Neural cell (in vitro differentiated cells): Measurements from ENCODE around the gene MOV10L1.

ENCODE experiments used
- EP300 ChIP-seq: fragments of 450-650 bp; conservative IDR thresholded peaks from 2 replicates; pipeline ENCODE4 v1.6.1; 2014; ENCODE audit warnings: antibody characterized with exemption, mild to moderate bottlenecking, moderate library complexity; ENCODE audit not compliant: poor library complexity, severe bottlenecking
- EZH2 ChIP-seq: fragments of 200-600, 300-800 bp; shearing (Covaris generic), sonication (generic); IDR thresholded peaks from 2 replicates; pipeline ENCODE4 v1.6.1; 2014; ENCODE audit warnings: antibody characterized with exemption, low read length, borderline replicate concordance, mild to moderate bottlenecking; ENCODE audit not compliant: insufficient read depth, poor library complexity, severe bottlenecking
- RAD21 ChIP-seq: fragments of 450-650 bp; conservative IDR thresholded peaks from 2 replicates; pipeline ENCODE4 v1.6.1; 2014; ENCODE audit warnings: antibody characterized with exemption, mild to moderate bottlenecking, moderate library complexity
- REST ChIP-seq: IDR thresholded peaks from 2 replicates; pipeline ENCODE4 v1.6.1; 2012; ENCODE audit warnings: borderline replicate concordance
- SMC3 ChIP-seq: fragments of 450-650 bp; conservative IDR thresholded peaks from 2 replicates; pipeline ENCODE4 v1.6.1; 2014; ENCODE audit warnings: antibody characterized with exemption, mild to moderate bottlenecking, moderate library complexity; ENCODE audit not compliant: poor library complexity
- TF ChIP-seq, protein P1 (sequence below): fragments of 450-650 bp; IDR thresholded peaks from 2 replicates; pipeline ENCODE4 v1.5.1; 2014; ENCODE audit warnings: antibody characterized with exemption, mild to moderate bottlenecking, moderate library complexity; ENCODE audit not compliant: poor library complexity, severe bottlenecking

- TF ChIP-seq SMC3 = no peak
- TF ChIP-seq EP300 = no peak
- no peak for TF ChIP-seq EZH2
- no peak for TF ChIP-seq RAD21
- TF ChIP-seq, protein P1, sequence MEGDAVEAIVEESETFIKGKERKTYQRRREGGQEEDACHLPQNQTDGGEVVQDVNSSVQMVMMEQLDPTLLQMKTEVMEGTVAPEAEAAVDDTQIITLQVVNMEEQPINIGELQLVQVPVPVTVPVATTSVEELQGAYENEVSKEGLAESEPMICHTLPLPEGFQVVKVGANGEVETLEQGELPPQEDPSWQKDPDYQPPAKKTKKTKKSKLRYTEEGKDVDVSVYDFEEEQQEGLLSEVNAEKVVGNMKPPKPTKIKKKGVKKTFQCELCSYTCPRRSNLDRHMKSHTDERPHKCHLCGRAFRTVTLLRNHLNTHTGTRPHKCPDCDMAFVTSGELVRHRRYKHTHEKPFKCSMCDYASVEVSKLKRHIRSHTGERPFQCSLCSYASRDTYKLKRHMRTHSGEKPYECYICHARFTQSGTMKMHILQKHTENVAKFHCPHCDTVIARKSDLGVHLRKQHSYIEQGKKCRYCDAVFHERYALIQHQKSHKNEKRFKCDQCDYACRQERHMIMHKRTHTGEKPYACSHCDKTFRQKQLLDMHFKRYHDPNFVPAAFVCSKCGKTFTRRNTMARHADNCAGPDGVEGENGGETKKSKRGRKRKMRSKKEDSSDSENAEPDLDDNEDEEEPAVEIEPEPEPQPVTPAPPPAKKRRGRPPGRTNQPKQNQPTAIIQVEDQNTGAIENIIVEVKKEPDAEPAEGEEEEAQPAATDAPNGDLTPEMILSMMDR = no peak
- no peak for TF ChIP-seq REST
These were observed 7.5 kb upstream of the MOV10L1 start for GRCh38 chr22:50082197-50082715.
